ENCODE measurements around the gene CXCR3.

DNA sequence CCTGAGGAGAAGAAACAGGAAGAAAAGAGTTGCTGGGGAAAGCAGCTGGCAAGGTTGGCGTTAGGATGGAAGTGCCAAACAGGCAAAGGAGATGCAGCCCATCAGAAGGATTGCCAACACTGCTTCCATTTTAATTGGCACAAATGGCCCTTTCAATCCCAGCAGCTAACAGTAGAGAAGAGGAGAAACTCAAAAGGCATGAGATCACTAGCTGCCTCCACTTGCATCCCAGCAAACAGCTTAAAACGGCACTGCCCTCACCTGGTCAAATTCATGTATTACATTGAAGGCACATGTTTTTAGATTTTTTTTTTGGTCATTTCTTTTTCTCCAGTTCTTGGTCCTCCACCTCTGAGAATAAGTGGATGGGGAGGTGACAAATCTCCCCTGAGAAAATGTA is 34.1 kb upstream of the CXCR3 start:
- TF ChIP-seq, protein P1, sequence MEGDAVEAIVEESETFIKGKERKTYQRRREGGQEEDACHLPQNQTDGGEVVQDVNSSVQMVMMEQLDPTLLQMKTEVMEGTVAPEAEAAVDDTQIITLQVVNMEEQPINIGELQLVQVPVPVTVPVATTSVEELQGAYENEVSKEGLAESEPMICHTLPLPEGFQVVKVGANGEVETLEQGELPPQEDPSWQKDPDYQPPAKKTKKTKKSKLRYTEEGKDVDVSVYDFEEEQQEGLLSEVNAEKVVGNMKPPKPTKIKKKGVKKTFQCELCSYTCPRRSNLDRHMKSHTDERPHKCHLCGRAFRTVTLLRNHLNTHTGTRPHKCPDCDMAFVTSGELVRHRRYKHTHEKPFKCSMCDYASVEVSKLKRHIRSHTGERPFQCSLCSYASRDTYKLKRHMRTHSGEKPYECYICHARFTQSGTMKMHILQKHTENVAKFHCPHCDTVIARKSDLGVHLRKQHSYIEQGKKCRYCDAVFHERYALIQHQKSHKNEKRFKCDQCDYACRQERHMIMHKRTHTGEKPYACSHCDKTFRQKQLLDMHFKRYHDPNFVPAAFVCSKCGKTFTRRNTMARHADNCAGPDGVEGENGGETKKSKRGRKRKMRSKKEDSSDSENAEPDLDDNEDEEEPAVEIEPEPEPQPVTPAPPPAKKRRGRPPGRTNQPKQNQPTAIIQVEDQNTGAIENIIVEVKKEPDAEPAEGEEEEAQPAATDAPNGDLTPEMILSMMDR (IDR thresholded peaks at IDR 0.05; ENCODE audit: insufficient read depth, low read depth, low read length) = peak; percentile 65
- no peak for TF ChIP-seq EZH2 (IDR thresholded peaks at IDR 0.05; ENCODE audit: insufficient read depth, low read length)

Data from astrocyte (in vitro differentiated cells and primary cell).